ENCODE data around the gene SEPTIN1.

The SEPTIN1 gene

GRCh38 chr16:30382111-30382881, at the start of gene SEPTIN1:
SEPTIN1 (minus strand) TSS chr16:30382561; CDS start chr16:30382542, 19 bp downstream.
- peak; percentile 86 for DNase-seq

- no peak for DNase-seq
Observed at GRCh38 chr16:30430428-30430970, 48.1 kb upstream of the SEPTIN1 start.

- DNase-seq = peak; percentile 98
Observed at GRCh38 chr16:30429678-30430427, 47.5 kb upstream of the SEPTIN1 start, which contains the start of gene DCTPP1. DCTPP1 (minus strand) TSS chr16:30430030; CDS start chr16:30429980, 50 bp downstream.

- DNase-seq = no peak
Observed at GRCh38 chr16:30429418-30429677, 47.0 kb upstream of the SEPTIN1 start.

GRCh38 chr16:30428055-30428454, 45.7 kb upstream of the SEPTIN1 start:
- no peak for DNase-seq

GRCh38 chr16:30421010-30421409, 38.6 kb upstream of the SEPTIN1 start:
- no peak for DNase-seq

- DNase-seq = no peak
Observed at GRCh38 chr16:30418350-30419181, 36.2 kb upstream of the SEPTIN1 start.

- DNase-seq = peak; percentile 93
Observed at GRCh38 chr16:30417529-30418349, 35.4 kb upstream of the SEPTIN1 start.

- DNase-seq = no peak
Observed at GRCh38 chr16:30416624-30417528, 34.5 kb upstream of the SEPTIN1 start.

GRCh38 chr16:30416047-30416603, 33.8 kb upstream of the SEPTIN1 start:
- no peak for DNase-seq

- DNase-seq = no peak
Observed at GRCh38 chr16:30414159-30414558, 31.8 kb upstream of the SEPTIN1 start.

- no peak for DNase-seq
Observed at GRCh38 chr16:30413112-30413806, 30.9 kb upstream of the SEPTIN1 start.

GRCh38 chr16:30409125-30410060, 27.0 kb upstream of the SEPTIN1 start:
- DNase-seq = peak; percentile 96

- DNase-seq = no peak
Observed at GRCh38 chr16:30407804-30408534, 25.6 kb upstream of the SEPTIN1 start.

GRCh38 chr16:30407102-30407803, 24.9 kb upstream of the SEPTIN1 start, which contains the start of gene ZNF771:
ZNF771 (plus strand) TSS chr16:30407606; CDS start chr16:30408054, 448 bp downstream.
- DNase-seq = peak; percentile 97

GRCh38 chr16:30406795-30407101, 24.4 kb upstream of the SEPTIN1 start:
- no peak for DNase-seq

- no peak for DNase-seq
Observed at GRCh38 chr16:30401768-30402425, 19.5 kb upstream of the SEPTIN1 start.
